HCT116 (cell line): ENCODE results near the gene OPN4. TPM values are rescaled to one million over a fixed set of nuclear protein-coding genes. Genes with fewer than 3 reads are reported as not detected.

Source experiments
- ATAC-seq: fragments of 200-7000 bp; cut with Tn5 transposase; 2 replicates; pipeline ENCODE4 v1.9.1; 2020; ENCODE audit warnings: mild to moderate bottlenecking, moderate library complexity
- BruUV-seq: library from RNA; stranded (reverse); fragments of 400-500 nt; replicated peaks from 2 replicates; lab custom pipeline; 2021; lab: Mats Ljungman, UMichigan
- CTCF ChIA-PET: fragments of 300-600 bp; sonication (Branson Sonifier 250); formaldehyde crosslinking; loops from one replicate; lab custom pipeline; 2021; ENCODE audit warnings: antibody characterized with exemption; lab: Charles Lee
- POLR2A ChIA-PET: fragments of 300-600, 350-600 bp; sonication (Branson Sonifier 250); formaldehyde crosslinking; loops from one replicate; lab custom pipeline; 2021; ENCODE audit warnings: antibody characterized with exemption; lab: Charles Lee
- RAD21 ChIA-PET, 2 experiments: fragments of 300-600 bp; sonication (Branson Sonifier 250); formaldehyde crosslinking; loops; one replicate each; lab custom pipeline; 2023; ENCODE audit warnings: low total read pairs in 2 of 2; ENCODE audit not compliant: uncharacterized antibody in 2 of 2, unreplicated experiment in 2 of 2, low non-redundant PET in 1 of 2; lab: Charles Lee
- DNase-seq: peaks from one replicate; pipeline ENCODE4 v3.0.0-alpha.2; 2010; ENCODE audit warnings: low read depth, low spot score
- H2AFZ ChIP-seq: fragments of 200-600 bp; shearing (Covaris generic), sonication (generic); 2 replicates; pipeline ENCODE4 v1.6.1; 2017; ENCODE audit warnings: low read depth, mixed run types, mixed read lengths, antibody characterized with exemption, low read length; ENCODE audit not compliant: poor library complexity, severe bottlenecking
- H3K27ac ChIP-seq: 2 replicates; pipeline ENCODE4 v1.5.1; 2012; ENCODE audit warnings: low read depth, low read length
- H3K27me3 ChIP-seq: fragments of 200-600 bp; sonication (generic); 2 replicates; pipeline ENCODE4 v1.6.1; 2016; ENCODE audit warnings: mixed run types, low read length, mixed read lengths; ENCODE audit not compliant: insufficient read depth
- H3K36me3 ChIP-seq, 2 experiments: fragments of 200-500 bp in 1 of 2; fragments of 200-600 bp in 1 of 2; sonication (Bioruptor generic) in 1 of 2; sonication (generic) in 1 of 2; 2 replicates each; pipeline versions ENCODE4 v1.5.1 to v1.6.1; 2014 to 2016; ENCODE audit warnings: low read length in 2 of 2, inconsistent platforms in 1 of 2, mixed read lengths in 1 of 2, mixed run types in 1 of 2; ENCODE audit not compliant: insufficient read depth in 2 of 2, control insufficient read depth in 1 of 2
- H3K4me1 ChIP-seq, 2 experiments: fragments of 200-600 bp in 1 of 2; sonication (generic) in 1 of 2; 2 replicates each; pipeline versions ENCODE4 v1.5.1 to v1.6.1; 2012 to 2017; ENCODE audit warnings: low read length in 2 of 2, inconsistent platforms in 1 of 2, mild to moderate bottlenecking in 1 of 2, mixed read lengths in 1 of 2, mixed run types in 1 of 2, moderate library complexity in 1 of 2; ENCODE audit not compliant: insufficient read depth in 2 of 2, control insufficient read depth in 1 of 2
- H3K4me2 ChIP-seq: fragments of 200-600 bp; sonication (generic); 2 replicates; pipeline ENCODE4 v1.6.1; 2017; ENCODE audit warnings: mixed run types, low read length, mixed read lengths
- H3K4me3 ChIP-seq, 2 experiments: fragments of 200-600 bp in 1 of 2; sonication (generic) in 1 of 2; replicated peaks in 1 of 2; 2 replicates each; pipeline ENCODE4 v1.5.1; 2011 to 2016; ENCODE audit warnings: low read length in 2 of 2, control low read depth in 1 of 2, low read depth in 1 of 2, mild to moderate bottlenecking in 1 of 2, mixed read lengths in 1 of 2, mixed run types in 1 of 2
- H3K79me2 ChIP-seq: fragments of 200-600 bp; sonication (generic); 2 replicates; pipeline ENCODE4 v1.6.1; 2017; ENCODE audit warnings: mild to moderate bottlenecking, mixed run types, low read length, moderate library complexity, mixed read lengths; ENCODE audit not compliant: insufficient read depth
- H3K9ac ChIP-seq: fragments of 200-600 bp; sonication (generic); 2 replicates; pipeline ENCODE4 v1.6.1; 2016; ENCODE audit warnings: low read length, mixed read lengths
- H3K9me2 ChIP-seq: fragments of 200-600 bp; sonication (generic), shearing (Covaris generic); 2 replicates; pipeline ENCODE4 v1.6.1; 2017; ENCODE audit warnings: mixed run types, mild to moderate bottlenecking, moderate library complexity; ENCODE audit not compliant: insufficient read depth
- H3K9me3 ChIP-seq, 2 experiments: fragments of 200-500 bp in 1 of 2; fragments of 200-600 bp in 1 of 2; sonication (Bioruptor generic) in 1 of 2; sonication (generic) in 1 of 2; 2 replicates each; pipeline ENCODE4 v1.6.1; 2014 to 2017; ENCODE audit warnings: low read length in 2 of 2, mixed read lengths in 2 of 2, inconsistent platforms in 1 of 2, low read depth in 1 of 2, mild to moderate bottlenecking in 1 of 2, mixed run types in 1 of 2, moderate library complexity in 1 of 2; ENCODE audit not compliant: control insufficient read depth in 1 of 2, insufficient read depth in 1 of 2
- H4K20me1 ChIP-seq: fragments of 200-600 bp; sonication (generic), shearing (Covaris generic); 2 replicates; pipeline ENCODE4 v1.6.1; 2017; ENCODE audit warnings: mixed run types, mild to moderate bottlenecking, moderate library complexity; ENCODE audit not compliant: insufficient read depth
- CBX3 ChIP-seq: IDR thresholded peaks from 2 replicates; pipeline ENCODE4 v1.6.1; 2012; ENCODE audit warnings: low read depth
- CTCF ChIP-seq, 3 experiments: fragments of 200-600 bp in 1 of 3; sonication (generic) in 1 of 3; IDR thresholded peaks in 2 of 3; conservative IDR thresholded peaks in 1 of 3; 2 replicates each; pipeline ENCODE4 v1.5.1; 2012 to 2017; ENCODE audit warnings: low read depth in 2 of 3, low read length in 2 of 3, antibody characterized with exemption in 1 of 3, borderline replicate concordance in 1 of 3, control low read depth in 1 of 3, mild to moderate bottlenecking in 1 of 3, mixed read lengths in 1 of 3, mixed run types in 1 of 3, moderate library complexity in 1 of 3; ENCODE audit not compliant: insufficient read depth in 1 of 3
- EGR1 ChIP-seq: IDR thresholded peaks from 2 replicates; pipeline ENCODE4 v1.6.1; 2012; ENCODE audit warnings: low read depth
- EZH2 ChIP-seq: fragments of 200-600 bp; sonication (generic); IDR thresholded peaks from 2 replicates; pipeline ENCODE4 v1.6.1; 2017; ENCODE audit warnings: antibody characterized with exemption, mixed run types
- EZH2phosphoT487 ChIP-seq: fragments of 200-600 bp; IDR thresholded peaks from 2 replicates; pipeline ENCODE4 v1.6.1; 2018; ENCODE audit warnings: antibody characterized with exemption, borderline replicate concordance
- FOSL1 ChIP-seq: IDR thresholded peaks from 2 replicates; pipeline ENCODE4 v1.6.1; 2012; ENCODE audit warnings: low read depth
- JUND ChIP-seq: IDR thresholded peaks from 2 replicates; pipeline ENCODE4 v1.6.1; 2012
- MAX ChIP-seq: IDR thresholded peaks from 2 replicates; pipeline ENCODE4 v1.6.1; 2012
- POLR2A ChIP-seq: IDR thresholded peaks from 2 replicates; pipeline ENCODE4 v1.7.0; 2011; ENCODE audit warnings: borderline replicate concordance; ENCODE audit not compliant: insufficient read depth, insufficient read length; ENCODE audit errors: extremely low read depth
- POLR2AphosphoS5 ChIP-seq: IDR thresholded peaks from 2 replicates; pipeline ENCODE4 v1.6.1; 2011; ENCODE audit warnings: mild to moderate bottlenecking, low read depth, low read length, moderate library complexity
- RAD21 ChIP-seq: IDR thresholded peaks from 2 replicates; pipeline ENCODE4 v1.6.1; 2012; ENCODE audit warnings: low read depth, mild to moderate bottlenecking
- SP1 ChIP-seq: IDR thresholded peaks from 2 replicates; pipeline ENCODE4 v1.6.1; 2012; ENCODE audit warnings: low read depth
- SRF ChIP-seq: IDR thresholded peaks from 2 replicates; pipeline ENCODE4 v1.6.1; 2012; ENCODE audit warnings: low read depth
- TCF7L2 ChIP-seq: IDR thresholded peaks from 2 replicates; pipeline ENCODE4 v1.7.0; 2011; ENCODE audit warnings: borderline replicate concordance, inconsistent platforms; ENCODE audit not compliant: insufficient read depth, insufficient read length; ENCODE audit errors: extremely low read depth
- YY1 ChIP-seq: IDR thresholded peaks from 2 replicates; pipeline ENCODE4 v1.6.1; 2011; ENCODE audit warnings: low read length, low read depth, moderate library complexity, mild to moderate bottlenecking; ENCODE audit not compliant: insufficient replicate concordance; ENCODE audit errors: extremely low read depth
- ZBTB33 ChIP-seq: IDR thresholded peaks from 2 replicates; pipeline ENCODE4 v1.6.1; 2011; ENCODE audit warnings: mild to moderate bottlenecking, low read length, moderate library complexity; ENCODE audit not compliant: insufficient replicate concordance; ENCODE audit errors: extremely low read depth
- intact Hi-C: fragments of 100-400 bp; cut with micrococcal nuclease; formaldehyde crosslinking; loops from 2 replicates; pipeline ENCODE4 v1.10.0; 2022
- total RNA-seq: library from RNA; stranded (reverse); gene quantifications from one replicate; pipeline ENCODE4 v1.2.1, GENCODE V29; 2021; ENCODE audit not compliant: unreplicated experiment
- TF ChIP-seq, protein P1 (sequence below): IDR thresholded peaks from 2 replicates; pipeline ENCODE4 v1.6.1; 2012; ENCODE audit warnings: low read depth

The OPN4 gene
- total RNA-seq, 1 experiment from 2014 or later: not detected

- ChIA-PET POLR2A (no interaction called here), CTCF (no interaction called here), RAD21 (no interaction called here)
- Histone ChIP-seq H3K9me3 (no peaks in the 10 kb centered on the region), H3K9me2 (no peaks in the 10 kb centered on the region), H3K9ac (no peak overlapping the region), H3K27ac (no peak overlapping the region), H3K27me3 (no peaks in the 10 kb centered on the region), H3K4me3 (no peak overlapping the region), H3K4me1 (peaks cover 0 to 7% of the 10 kb centered on the region in 2 experiments; a peak in 1 of 4 replicates), H2AFZ (no peak overlapping the region), H3K4me2 (no peak overlapping the region), H3K79me2 (no peaks in the 10 kb centered on the region), H3K36me3 (no peaks in the 10 kb centered on the region), H4K20me1 (no peaks in the 10 kb centered on the region)
- BruUV-seq: no TSS peak
- intact Hi-C loops: no loop called here
- DNase-seq (no peak), ATAC-seq (no peak)
- TF ChIP-seq, protein P1, sequence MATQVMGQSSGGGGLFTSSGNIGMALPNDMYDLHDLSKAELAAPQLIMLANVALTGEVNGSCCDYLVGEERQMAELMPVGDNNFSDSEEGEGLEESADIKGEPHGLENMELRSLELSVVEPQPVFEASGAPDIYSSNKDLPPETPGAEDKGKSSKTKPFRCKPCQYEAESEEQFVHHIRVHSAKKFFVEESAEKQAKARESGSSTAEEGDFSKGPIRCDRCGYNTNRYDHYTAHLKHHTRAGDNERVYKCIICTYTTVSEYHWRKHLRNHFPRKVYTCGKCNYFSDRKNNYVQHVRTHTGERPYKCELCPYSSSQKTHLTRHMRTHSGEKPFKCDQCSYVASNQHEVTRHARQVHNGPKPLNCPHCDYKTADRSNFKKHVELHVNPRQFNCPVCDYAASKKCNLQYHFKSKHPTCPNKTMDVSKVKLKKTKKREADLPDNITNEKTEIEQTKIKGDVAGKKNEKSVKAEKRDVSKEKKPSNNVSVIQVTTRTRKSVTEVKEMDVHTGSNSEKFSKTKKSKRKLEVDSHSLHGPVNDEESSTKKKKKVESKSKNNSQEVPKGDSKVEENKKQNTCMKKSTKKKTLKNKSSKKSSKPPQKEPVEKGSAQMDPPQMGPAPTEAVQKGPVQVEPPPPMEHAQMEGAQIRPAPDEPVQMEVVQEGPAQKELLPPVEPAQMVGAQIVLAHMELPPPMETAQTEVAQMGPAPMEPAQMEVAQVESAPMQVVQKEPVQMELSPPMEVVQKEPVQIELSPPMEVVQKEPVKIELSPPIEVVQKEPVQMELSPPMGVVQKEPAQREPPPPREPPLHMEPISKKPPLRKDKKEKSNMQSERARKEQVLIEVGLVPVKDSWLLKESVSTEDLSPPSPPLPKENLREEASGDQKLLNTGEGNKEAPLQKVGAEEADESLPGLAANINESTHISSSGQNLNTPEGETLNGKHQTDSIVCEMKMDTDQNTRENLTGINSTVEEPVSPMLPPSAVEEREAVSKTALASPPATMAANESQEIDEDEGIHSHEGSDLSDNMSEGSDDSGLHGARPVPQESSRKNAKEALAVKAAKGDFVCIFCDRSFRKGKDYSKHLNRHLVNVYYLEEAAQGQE: no peak
- TF ChIP-seq POLR2A (no peak), RAD21 (no peak), CTCF (IDR thresholded peaks at IDR 0.05 in 2 of 3, conservative IDR thresholded peaks at IDR 0.05 in 1 of 3; ENCODE audit: borderline replicate concordance in 1 of 3, insufficient read depth in 1 of 3, low read depth in 2 of 3, low read length in 2 of 3) (no peak), EZH2phosphoT487 (no peak), POLR2AphosphoS5 (no peak), TCF7L2 (no peak), SP1 (no peak), CBX3 (no peak), FOSL1 (no peak), JUND (no peak), MAX (no peak), SRF (no peak), EGR1 (no peak), ZBTB33 (no peak), YY1 (no peak), EZH2 (no peak)
Measured at GRCh38 chr10:86659161-86659691, 4.9 kb downstream of the OPN4 start.
